GM06990 (cell line): ENCODE data around the gene NHLRC2.

Experiments used
- DNase-seq: peaks from one replicate; pipeline ENCODE4 v3.0.0-alpha.2; 2011; ENCODE audit not compliant: insufficient read length; ENCODE audit errors: extremely low read depth
- H3K27me3 ChIP-seq: replicated peaks from 2 replicates; pipeline ENCODE4 v1.6.0; 2011; ENCODE audit warnings: low read length; ENCODE audit not compliant: control insufficient read depth, insufficient read depth
- H3K36me3 ChIP-seq: 2 replicates; pipeline ENCODE4 v1.5.1; 2011; ENCODE audit warnings: low read length; ENCODE audit not compliant: control insufficient read depth, insufficient read depth
- H3K4me3 ChIP-seq: replicated peaks from 2 replicates; pipeline ENCODE4 v1.5.1; 2011; ENCODE audit warnings: low read depth, mild to moderate bottlenecking, control low read depth, low read length
- TF ChIP-seq, protein P1 (sequence below): IDR thresholded peaks from 2 replicates; pipeline ENCODE4 v1.5.1; 2011; ENCODE audit warnings: low read length, control low read depth, mild to moderate bottlenecking, inconsistent platforms; ENCODE audit not compliant: insufficient read depth, poor library complexity, severe bottlenecking

The NHLRC2 gene

DNA sequence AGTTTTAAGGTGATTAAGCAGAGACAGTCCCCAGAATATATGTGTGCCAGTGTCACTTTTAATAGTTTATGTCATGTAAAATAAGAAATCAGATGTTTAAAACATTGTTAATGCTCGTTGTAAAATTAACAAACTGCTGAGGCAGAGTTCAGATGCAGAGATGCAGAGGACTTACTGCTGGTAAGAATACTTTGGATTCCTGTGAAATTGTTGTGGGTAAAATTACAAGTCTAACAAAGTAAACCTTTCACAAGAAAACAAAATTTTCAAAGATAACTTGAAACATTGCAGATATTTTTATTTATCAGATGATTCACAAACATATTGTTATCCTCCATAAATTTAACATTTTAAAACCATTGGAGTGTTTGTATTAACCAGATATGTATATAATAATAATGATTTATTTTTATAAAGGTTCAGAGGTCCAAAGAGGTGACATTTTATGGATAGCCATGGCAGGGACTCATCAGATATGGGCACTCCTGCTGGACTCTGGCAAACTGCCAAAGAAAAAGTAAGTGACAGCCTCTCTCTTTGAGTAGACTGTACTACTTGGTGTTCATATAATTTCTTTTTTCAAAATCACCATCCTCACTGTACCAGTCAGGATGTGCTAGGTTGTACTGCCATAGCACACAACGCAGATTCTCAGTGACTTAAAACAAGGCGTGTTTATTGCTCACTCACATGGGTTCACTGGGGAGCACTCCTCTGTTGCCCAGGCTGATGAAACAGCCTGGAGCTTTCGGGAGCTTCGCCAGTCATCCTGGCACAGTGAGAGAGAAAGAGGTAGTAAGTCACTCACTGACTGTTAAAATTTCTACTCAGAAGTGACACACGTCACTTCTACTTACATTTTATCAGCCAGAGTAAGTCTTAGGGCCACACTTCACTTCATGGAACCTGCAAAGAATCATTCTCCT is 43.5 kb downstream of the NHLRC2 start:
- H3K27me3 ChIP-seq, result no peaks in the 10 kb centered on the region
- no peak overlapping the region for H3K4me3 ChIP-seq
- TF ChIP-seq, protein P1, sequence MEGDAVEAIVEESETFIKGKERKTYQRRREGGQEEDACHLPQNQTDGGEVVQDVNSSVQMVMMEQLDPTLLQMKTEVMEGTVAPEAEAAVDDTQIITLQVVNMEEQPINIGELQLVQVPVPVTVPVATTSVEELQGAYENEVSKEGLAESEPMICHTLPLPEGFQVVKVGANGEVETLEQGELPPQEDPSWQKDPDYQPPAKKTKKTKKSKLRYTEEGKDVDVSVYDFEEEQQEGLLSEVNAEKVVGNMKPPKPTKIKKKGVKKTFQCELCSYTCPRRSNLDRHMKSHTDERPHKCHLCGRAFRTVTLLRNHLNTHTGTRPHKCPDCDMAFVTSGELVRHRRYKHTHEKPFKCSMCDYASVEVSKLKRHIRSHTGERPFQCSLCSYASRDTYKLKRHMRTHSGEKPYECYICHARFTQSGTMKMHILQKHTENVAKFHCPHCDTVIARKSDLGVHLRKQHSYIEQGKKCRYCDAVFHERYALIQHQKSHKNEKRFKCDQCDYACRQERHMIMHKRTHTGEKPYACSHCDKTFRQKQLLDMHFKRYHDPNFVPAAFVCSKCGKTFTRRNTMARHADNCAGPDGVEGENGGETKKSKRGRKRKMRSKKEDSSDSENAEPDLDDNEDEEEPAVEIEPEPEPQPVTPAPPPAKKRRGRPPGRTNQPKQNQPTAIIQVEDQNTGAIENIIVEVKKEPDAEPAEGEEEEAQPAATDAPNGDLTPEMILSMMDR, result no peak
- H3K36me3 ChIP-seq, result peaks cover 3% of the 10 kb centered on the region
- no peak for DNase-seq

DNA sequence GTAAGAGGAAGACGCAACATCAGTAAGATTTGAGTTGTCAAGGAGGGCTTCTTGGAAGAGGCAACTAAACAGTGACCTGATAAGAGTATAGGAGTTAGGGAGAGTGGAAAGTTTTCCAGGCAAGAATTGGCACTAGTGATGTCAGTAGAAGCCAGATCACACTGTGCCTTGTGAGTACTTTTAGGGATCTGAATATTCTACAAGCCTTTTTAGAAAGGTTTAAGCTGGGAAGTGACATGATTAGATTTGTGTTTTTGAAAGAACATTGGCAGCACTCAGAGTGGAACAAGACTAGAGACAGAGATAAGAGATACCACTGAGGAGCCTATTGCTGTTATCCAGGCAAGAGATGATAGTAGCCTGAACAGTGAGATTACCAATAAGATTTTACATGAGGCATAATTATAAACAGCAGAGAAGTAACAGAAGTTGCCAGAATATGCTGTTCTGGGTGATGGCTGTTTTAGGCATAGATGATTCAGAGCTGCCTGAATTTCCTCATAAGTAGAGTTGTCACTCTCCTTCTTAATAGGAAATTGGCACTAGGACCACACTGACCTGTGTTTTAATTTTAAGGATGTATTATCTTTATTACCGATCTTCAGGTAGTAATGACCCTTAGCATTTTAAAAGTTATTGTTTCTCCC is 45.6 kb downstream of the NHLRC2 start:
- TF ChIP-seq, protein P1, result no peak
- DNase-seq, result no peak
- no peak overlapping the region for H3K4me3 ChIP-seq
- H3K36me3 ChIP-seq, result peaks cover 3% of the 10 kb centered on the region
- no peaks in the 10 kb centered on the region for H3K27me3 ChIP-seq

DNA sequence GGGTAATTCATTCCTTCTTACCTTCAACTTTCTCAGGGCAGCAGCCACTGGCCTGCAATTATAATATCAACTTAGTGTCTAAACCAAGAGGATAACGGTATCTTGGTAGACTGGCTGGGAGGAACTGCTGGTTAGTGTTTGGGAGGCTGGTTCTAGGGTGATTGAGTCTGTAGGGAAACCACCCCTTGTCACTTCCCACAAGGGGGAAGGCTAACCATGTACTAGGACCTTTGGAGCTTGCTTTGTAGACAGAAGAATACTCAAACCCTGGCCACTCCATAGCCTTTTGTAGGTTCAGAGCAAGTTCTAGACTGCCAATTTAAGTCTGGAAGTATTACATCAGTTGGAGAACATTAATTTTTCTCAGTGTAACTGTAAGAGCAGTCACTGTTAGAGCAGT is 51.3 kb downstream of the NHLRC2 start:
- Histone ChIP-seq H3K4me3 (no peak overlapping the region), H3K36me3 (peaks cover 6% of the 10 kb centered on the region), H3K27me3 (no peaks in the 10 kb centered on the region)
- DNase-seq, result no peak
- TF ChIP-seq, protein P1, result no peak

DNA sequence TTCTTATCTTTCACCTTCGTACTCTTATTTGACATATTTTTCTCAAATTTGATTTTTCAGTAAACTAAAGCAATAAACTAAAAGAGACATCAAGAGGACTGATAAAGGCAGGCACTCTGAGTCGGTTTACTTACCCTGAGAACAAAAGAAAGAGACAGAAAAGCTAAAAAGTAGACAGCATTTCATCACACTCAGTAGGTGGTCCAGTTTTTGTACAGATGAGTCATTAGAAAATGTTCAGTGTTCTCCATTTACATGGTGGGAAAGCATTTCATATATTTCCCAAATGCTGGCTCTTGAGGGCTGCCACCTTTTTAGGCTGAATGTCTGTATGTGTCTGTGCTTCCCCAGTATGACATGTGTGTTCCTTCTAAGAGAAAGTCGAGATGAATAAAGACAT is 52.7 kb downstream of the NHLRC2 start:
- Histone ChIP-seq H3K4me3 (no peak overlapping the region), H3K36me3 (peaks cover 4% of the 10 kb centered on the region), H3K27me3 (no peaks in the 10 kb centered on the region)
- no peak for DNase-seq
- TF ChIP-seq, protein P1, result no peak

DNA sequence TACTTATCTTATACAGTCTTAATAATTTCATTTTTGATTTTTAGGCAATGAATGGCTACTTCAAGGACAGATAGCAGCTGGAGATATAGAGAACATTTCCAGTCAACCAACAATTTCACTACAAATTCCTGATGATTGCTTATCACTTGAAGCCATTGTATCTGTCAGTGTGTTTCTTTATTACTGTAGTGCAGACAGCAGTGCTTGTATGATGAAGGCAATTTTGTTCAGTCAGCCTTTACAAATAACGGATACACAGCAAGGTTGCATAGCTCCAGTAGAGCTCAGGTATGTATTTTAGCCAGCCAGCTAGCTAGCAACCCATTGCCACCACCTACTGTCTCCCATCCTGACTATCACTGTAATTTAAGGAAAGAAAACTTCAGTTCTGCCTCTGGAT is 53.8 kb downstream of the NHLRC2 start:
- TF ChIP-seq, protein P1, result no peak
- no peaks in the 10 kb centered on the region for H3K27me3 ChIP-seq
- H3K36me3 ChIP-seq, result peaks cover 4% of the 10 kb centered on the region
- no peak overlapping the region for H3K4me3 ChIP-seq
- no peak for DNase-seq
